Activated CD8-positive, alpha-beta memory T cell treated with anti-CD3 and anti-CD28 coated beads, Interleukin-2, amount 10 ng/mL, durations not matched to agents 7 days and 5 days (primary cell): Measurements from ENCODE around the gene S100A6. TPM values are rescaled to one million over a fixed set of nuclear protein-coding genes. Genes with fewer than 3 reads are reported as not detected.
A peak's percentile ranks its signal among the peaks of the same experiment; 100 is the strongest.

ENCODE experiments used
- ATAC-seq: fragments of 150-1000 bp; cut with Tn5 transposase; one replicate; pipeline ENCODE4 v1.10.0; 2021; ENCODE audit warnings: moderate library complexity
- CTCF ChIA-PET: fragments of 350-600 bp; sonication (Branson Sonifier 250); formaldehyde crosslinking; loops from one replicate; lab custom pipeline; 2021; ENCODE audit warnings: antibody characterized with exemption; lab: Charles Lee
- DNase-seq: peaks from one replicate; pipeline ENCODE4 v3.0.0-alpha.2; 2020
- H3K27ac Mint-ChIP-seq: one replicate; pipeline ENCODE4 v1.8.0; 2021; ENCODE audit warnings: mild to moderate bottlenecking, mixed read lengths
- H3K27me3 Mint-ChIP-seq: one replicate; pipeline ENCODE4 v1.8.0; 2021; ENCODE audit warnings: mixed read lengths
- H3K36me3 Mint-ChIP-seq: one replicate; pipeline ENCODE4 v1.8.0; 2021; ENCODE audit warnings: mild to moderate bottlenecking, mixed read lengths
- H3K4me1 Mint-ChIP-seq: one replicate; pipeline ENCODE4 v1.8.0; 2021; ENCODE audit warnings: mixed read lengths
- H3K4me3 Mint-ChIP-seq: one replicate; pipeline ENCODE4 v1.8.0; 2021; ENCODE audit warnings: mild to moderate bottlenecking, moderate library complexity, mixed read lengths
- H3K9me3 Mint-ChIP-seq: one replicate; pipeline ENCODE4 v1.8.0; 2022; ENCODE audit warnings: low read depth, mixed read lengths
- total RNA-seq, 2 experiments: library from RNA; stranded (reverse); gene quantifications; one replicate each; pipeline ENCODE4 v1.2.3, GENCODE V29; 2021

Gene S100A6
- total RNA-seq, 2 experiments from 2014 or later = 386 to 543 TPM

DNA sequence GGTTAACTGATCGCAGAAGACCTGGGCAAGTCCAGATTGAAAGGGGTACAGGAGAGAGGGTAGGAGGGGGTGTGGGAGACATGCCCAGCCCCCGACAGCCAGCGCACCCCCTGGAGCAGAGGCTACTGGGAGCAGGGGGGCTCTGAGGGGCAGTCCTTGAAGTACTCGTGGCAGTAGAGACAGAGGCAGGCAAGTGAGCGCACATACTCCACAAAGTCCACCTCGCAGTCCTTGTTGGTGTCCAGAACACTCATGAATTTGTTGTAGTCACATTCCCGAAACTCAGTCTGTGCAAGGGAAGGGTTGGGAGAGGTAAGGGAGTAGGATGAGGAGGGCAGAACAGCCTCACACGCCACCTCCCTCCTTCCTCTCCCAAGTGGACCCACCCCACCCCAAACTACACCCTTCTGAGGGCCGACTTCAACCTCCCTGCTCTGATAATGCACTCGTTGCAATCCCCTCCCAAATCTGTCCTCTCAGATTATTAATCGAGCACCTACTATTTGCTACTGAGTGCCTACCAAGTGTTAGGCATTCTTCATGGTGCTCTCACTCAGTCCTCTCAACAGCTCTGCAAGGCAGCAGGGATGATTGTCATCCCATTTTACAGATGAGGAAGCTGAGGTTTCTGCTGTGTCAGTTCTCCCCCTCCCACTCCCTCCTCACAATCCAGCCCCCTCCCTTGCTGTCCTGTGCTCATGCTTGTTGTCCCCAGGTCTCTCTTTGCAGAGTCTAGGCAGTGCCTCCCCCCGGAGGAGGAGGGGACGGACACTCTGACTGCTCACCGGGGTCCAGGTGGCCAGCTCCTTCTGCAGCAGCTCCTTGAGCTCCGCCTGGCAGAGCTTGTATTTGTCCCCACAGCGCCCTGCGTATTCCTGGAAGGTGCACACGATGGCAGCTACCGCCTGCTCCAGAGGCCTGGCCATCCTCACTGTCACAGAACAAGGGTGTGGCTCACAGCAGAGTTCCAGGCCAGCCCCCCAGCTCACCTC, 12.1 kb upstream of the S100A6 start:
- ATAC-seq (no peak), DNase-seq (no peak)
- CTCF ChIA-PET = interaction anchor here (1.5 to 8.9 kb wide), 5 partner anchors 12 to 37 kb away, joined by 4 to 124 read pairs (median 7); partner anchors contain the start of gene S100A6
- H3K36me3 Mint-ChIP-seq = peaks cover 27% of the 10 kb centered on the region
- H3K4me3 Mint-ChIP-seq = no peak overlapping the region
- H3K27ac Mint-ChIP-seq = no peak overlapping the region
- peaks cover 3% of the 10 kb centered on the region for H3K27me3 Mint-ChIP-seq
- H3K4me1 Mint-ChIP-seq = peaks cover 58% of the 10 kb centered on the region
- no peaks in the 10 kb centered on the region for H3K9me3 Mint-ChIP-seq

GRCh38 chr1:153546796-153547559, 11.2 kb upstream of the S100A6 start:
- Mint-ChIP-seq H3K27me3 (peaks cover 3% of the 10 kb centered on the region), H3K4me3 (no peak overlapping the region), H3K27ac (peak overlapping the region; percentile 97), H3K4me1 (peaks cover 66% of the 10 kb centered on the region), H3K9me3 (no peaks in the 10 kb centered on the region), H3K36me3 (peaks cover 32% of the 10 kb centered on the region)
- ATAC-seq (no peak), DNase-seq (no peak)
- CTCF ChIA-PET = interaction anchor here (0.6 to 8.9 kb wide), 7 partner anchors 10 to 36 kb away, joined by 3 to 124 read pairs (median 7); partner anchors contain the start of gene S100A6

DNA sequence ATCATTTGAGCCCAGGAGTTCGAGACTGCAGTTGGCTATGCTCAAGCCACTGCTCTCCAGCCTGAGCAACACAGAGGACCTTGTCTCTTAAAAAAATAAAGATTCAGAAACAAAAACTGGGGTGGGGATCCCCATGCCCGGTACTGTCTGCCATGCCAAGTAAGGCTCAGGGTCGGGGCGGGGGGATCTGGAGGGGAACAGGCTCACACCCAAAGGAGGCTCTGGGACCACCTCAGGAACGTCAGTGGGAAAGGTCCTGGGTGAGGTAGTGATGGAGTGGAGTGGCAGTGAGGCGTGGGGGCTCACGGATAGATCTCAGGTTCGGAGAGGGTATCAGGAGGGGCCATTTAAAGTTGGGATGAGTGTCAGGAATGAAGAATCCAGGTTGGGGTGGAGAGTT, 10.6 kb upstream of the S100A6 start:
- H3K9me3 Mint-ChIP-seq = no peaks in the 10 kb centered on the region

DNA sequence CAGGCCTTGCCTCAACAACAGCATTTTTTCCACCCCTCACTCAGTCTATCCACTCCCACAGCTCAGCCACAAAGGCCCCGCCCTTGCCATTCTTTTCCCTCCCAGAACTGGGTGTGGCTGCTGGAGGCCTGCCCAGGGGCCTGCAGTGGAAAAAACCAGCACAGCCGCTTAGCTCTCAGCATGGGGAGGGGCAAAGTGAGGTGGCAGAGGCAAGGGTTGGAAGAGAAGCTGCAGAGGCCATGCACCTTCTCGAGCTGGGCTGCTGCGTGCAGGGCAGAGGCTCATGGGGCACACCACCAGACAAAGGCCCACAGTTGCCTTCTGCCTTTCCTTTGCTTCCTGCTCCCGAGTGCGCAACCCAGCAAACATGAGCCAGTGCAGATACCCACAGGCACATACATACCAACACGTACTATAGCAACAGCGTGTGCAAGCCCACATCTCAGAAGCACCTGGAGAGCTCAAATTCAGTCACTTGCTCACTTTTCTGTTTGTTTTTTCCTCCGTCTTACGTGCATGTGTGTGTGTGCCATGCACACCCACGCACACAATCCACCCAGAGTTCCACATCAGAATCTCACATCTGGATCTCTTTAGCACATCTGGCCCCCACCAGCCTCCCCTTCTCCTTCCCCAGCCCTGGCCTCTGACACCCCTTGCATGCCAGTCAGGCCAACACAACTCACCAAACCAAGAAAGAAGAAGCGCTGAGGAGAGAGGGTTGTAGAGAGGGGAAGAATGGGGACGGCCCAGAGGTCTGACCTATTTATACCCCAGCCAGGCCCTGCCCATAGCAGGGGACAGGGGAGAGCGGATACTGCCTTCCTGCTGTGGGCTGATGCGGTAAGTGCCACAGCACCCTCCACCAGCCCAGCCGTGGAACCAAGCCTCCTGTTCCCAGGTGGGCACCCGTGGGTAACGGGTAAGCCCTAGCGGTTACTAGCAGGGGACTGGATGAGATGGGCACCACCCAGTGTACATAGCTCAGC, 9.6 kb upstream of the S100A6 start, which contains the start of gene S100A4:
S100A4 (minus strand) TSS at position 740 of the 989 bp plus-strand sequence. CDS start 1,012 bp downstream, outside the sequence.
- H3K27me3 Mint-ChIP-seq = peaks cover 3% of the 10 kb centered on the region
- H3K36me3 Mint-ChIP-seq = peaks cover 35% of the 10 kb centered on the region
- peak within 1 kb of the TSS; percentile 97 for H3K27ac Mint-ChIP-seq
- ATAC-seq (peak; percentile 85), DNase-seq (peak; percentile 97)
- peaks cover 78% of the 10 kb centered on the region for H3K4me1 Mint-ChIP-seq
- peak within 1 kb of the TSS; percentile 96 for H3K4me3 Mint-ChIP-seq
- CTCF ChIA-PET = interaction anchor here (0.7 to 8.9 kb wide), 14 partner anchors 8 to 401 kb away, joined by 3 to 124 read pairs (median 6); partner anchors contain the start of genes CHTOP, DENND4B, NPR1 and S100A6
- H3K9me3 Mint-ChIP-seq = no peaks in the 10 kb centered on the region

More for the DNA sequence above, 10.6 kb upstream of the S100A6 start:
- Mint-ChIP-seq H3K27ac (peak overlapping the region; percentile 97), H3K4me1 (peaks cover 73% of the 10 kb centered on the region), H3K27me3 (peaks cover 3% of the 10 kb centered on the region), H3K4me3 (no peak overlapping the region), H3K36me3 (peaks cover 35% of the 10 kb centered on the region)
- DNase-seq (no peak), ATAC-seq (no peak)
- CTCF ChIA-PET = interaction anchor here (1.0 to 8.9 kb wide), 9 partner anchors 7 to 35 kb away, joined by 3 to 124 read pairs (median 7); partner anchors contain the start of gene S100A6

GRCh38 chr1:153544453-153545066, 8.8 kb upstream of the S100A6 start:
- H3K4me1 Mint-ChIP-seq = peaks cover 84% of the 10 kb centered on the region
- peak overlapping the region; percentile 97 for H3K27ac Mint-ChIP-seq
- CTCF ChIA-PET = interaction anchor here (0.7 to 8.9 kb wide), 12 partner anchors 9 to 402 kb away, joined by 3 to 124 read pairs (median 7); partner anchors contain the start of genes CHTOP, DENND4B, NPR1 and S100A6
- peak overlapping the region; percentile 96 for H3K4me3 Mint-ChIP-seq
- H3K36me3 Mint-ChIP-seq = peaks cover 35% of the 10 kb centered on the region
- H3K9me3 Mint-ChIP-seq = no peaks in the 10 kb centered on the region
- no peaks in the 10 kb centered on the region for H3K27me3 Mint-ChIP-seq
- ATAC-seq (no peak), DNase-seq (no peak)

GRCh38 chr1:153543736-153544135, 7.9 kb upstream of the S100A6 start:
- Mint-ChIP-seq H3K27ac (peak overlapping the region; percentile 67), H3K4me3 (peak overlapping the region; percentile 96), H3K27me3 (no peaks in the 10 kb centered on the region), H3K9me3 (no peaks in the 10 kb centered on the region), H3K4me1 (peaks cover 83% of the 10 kb centered on the region), H3K36me3 (peaks cover 37% of the 10 kb centered on the region)
- CTCF ChIA-PET = interaction anchor here (1.5 to 8.9 kb wide), 4 partner anchors 10 to 33 kb away, joined by 4 to 124 read pairs (median 20); partner anchors contain the start of gene S100A6
- ATAC-seq = no peak
- no peak for DNase-seq

GRCh38 chr1:153542956-153543711, 7.3 kb upstream of the S100A6 start:
- H3K27ac Mint-ChIP-seq = peak overlapping the region; percentile 94
- no peak for ATAC-seq
- no peaks in the 10 kb centered on the region for H3K9me3 Mint-ChIP-seq
- H3K4me1 Mint-ChIP-seq = peaks cover 82% of the 10 kb centered on the region
- DNase-seq = no peak
- H3K36me3 Mint-ChIP-seq = peaks cover 37% of the 10 kb centered on the region
- H3K27me3 Mint-ChIP-seq = no peaks in the 10 kb centered on the region
- CTCF ChIA-PET = interaction anchor here (4.3 to 8.9 kb wide), 2 partner anchors 9 to 25 kb away, joined by 24 to 124 read pairs; partner anchors contain the start of gene S100A6
- peak overlapping the region; percentile 35 for H3K4me3 Mint-ChIP-seq

GRCh38 chr1:153541641-153542590, 6.1 kb upstream of the S100A6 start:
- peak overlapping the region; percentile 94 for H3K27ac Mint-ChIP-seq
- peaks cover 85% of the 10 kb centered on the region for H3K4me1 Mint-ChIP-seq
- ATAC-seq (no peak), DNase-seq (no peak)
- no peaks in the 10 kb centered on the region for H3K27me3 Mint-ChIP-seq
- no peak overlapping the region for H3K4me3 Mint-ChIP-seq
- CTCF ChIA-PET = interaction anchor here (1.4 to 8.9 kb wide), 3 partner anchors 8 to 93 kb away, joined by 6 to 124 read pairs (median 23); partner anchors contain the start of genes CHTOP and S100A6
- H3K36me3 Mint-ChIP-seq = peaks cover 37% of the 10 kb centered on the region
- no peaks in the 10 kb centered on the region for H3K9me3 Mint-ChIP-seq

- peaks cover 37% of the 10 kb centered on the region for H3K36me3 Mint-ChIP-seq
- H3K4me3 Mint-ChIP-seq = peak within 1 kb of the TSS; percentile 52
- ATAC-seq (peak; percentile 18), DNase-seq (peak; percentile 79)
- H3K27me3 Mint-ChIP-seq = no peaks in the 10 kb centered on the region
- peak within 1 kb of the TSS; percentile 94 for H3K27ac Mint-ChIP-seq
- CTCF ChIA-PET = interaction anchor here (0.8 to 8.9 kb wide), 9 partner anchors 7 to 406 kb away, joined by 3 to 124 read pairs (median 6); partner anchors contain the start of genes CHTOP, DENND4B and S100A6
- H3K9me3 Mint-ChIP-seq = no peaks in the 10 kb centered on the region
- peaks cover 85% of the 10 kb centered on the region for H3K4me1 Mint-ChIP-seq
Measured at GRCh38 chr1:153540394-153541361, 4.9 kb upstream of the S100A6 start, which contains the start of gene S100A5. TSS of gene S100A5 (minus strand) at chr1:153540934. CDS start at chr1:153540191, 743 bp downstream.
